Omental fat pad (tissue), 4 donors: ENCODE data around the gene HPN. TPM values are rescaled to one million over a fixed set of nuclear protein-coding genes. Genes with fewer than 3 reads are reported as not detected.

Experiments used
- ATAC-seq: fragments of 150-250 bp; one replicate; pipeline ENCODE4 v1.9.1; 2016; ENCODE audit warnings: mild to moderate bottlenecking, moderate library complexity; ENCODE audit not compliant: low FRiP score
- DNase-seq: peaks from one replicate; pipeline ENCODE4 v3.0.0-alpha.2; 2019; ENCODE audit warnings: low spot score
- CTCF ChIP-seq, 3 donors: fragments of 450-650 bp; IDR thresholded peaks; one replicate each; pipeline ENCODE4 v1.5.1; 2016 to 2017; ENCODE audit warnings: antibody characterized with exemption in 3 of 3, mild to moderate bottlenecking in 3 of 3, moderate library complexity in 2 of 3
- total RNA-seq, 4 donors: library from RNA; depleted of rRNA; stranded (reverse); fragments of >200 nt; gene quantifications; one replicate each; pipeline ENCODE4 v1.1.0, GENCODE V29; 2016

Gene HPN
- total RNA-seq, 4 donors from 2014 or later = 0.95 to 1.4 (median 1.2) TPM

DNA sequence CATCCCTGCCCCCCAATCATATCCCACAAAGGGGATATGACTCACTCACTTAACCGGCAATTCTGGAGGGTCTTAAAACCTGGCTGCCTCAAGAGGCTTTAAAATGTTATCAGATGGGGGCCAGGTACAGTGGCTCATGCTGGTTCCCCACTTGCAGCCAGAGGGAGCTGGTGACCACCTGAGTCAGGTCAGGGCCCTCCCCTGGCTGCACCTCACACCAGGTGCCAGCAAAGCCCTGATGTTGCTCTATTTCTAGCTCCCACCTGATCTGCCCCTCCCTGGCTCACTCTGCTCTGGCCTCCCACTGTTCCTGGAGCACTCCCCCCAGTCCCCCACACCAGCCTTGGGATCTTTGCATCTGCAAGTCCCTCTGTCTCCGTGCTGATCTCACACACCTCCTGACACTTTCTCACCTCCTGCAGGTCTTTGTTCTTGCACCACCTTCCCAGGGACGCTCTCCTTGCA, 14.2 kb downstream of the HPN start:
- DNase-seq (no peak), ATAC-seq (no peak)

GRCh38 chr19:35056513-35057063, 15.1 kb downstream of the HPN start:
- ATAC-seq (no peak), DNase-seq (no peak)
- TF ChIP-seq CTCF (IDR thresholded peaks at IDR 0.05) = no peak

More for the DNA sequence above, 14.2 kb downstream of the HPN start:
- no peak for TF ChIP-seq CTCF (IDR thresholded peaks at IDR 0.05)

DNA sequence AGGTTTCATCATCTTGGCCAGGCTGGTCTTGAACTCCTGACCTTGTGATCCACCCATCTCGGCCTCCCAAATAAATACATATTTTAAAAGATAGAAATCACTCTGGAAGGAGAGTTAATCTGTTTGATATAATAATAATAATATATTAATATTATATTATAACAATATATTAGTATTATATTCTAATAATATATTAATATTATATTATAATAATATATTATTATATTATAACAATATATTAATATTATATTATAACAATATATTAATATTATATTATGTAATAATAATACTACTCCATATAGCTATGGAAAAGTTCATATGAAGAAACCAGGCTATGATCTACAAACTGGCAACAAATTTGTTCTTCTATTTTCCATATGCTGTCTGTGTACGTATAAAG, 16.8 kb downstream of the HPN start:
- DNase-seq (no peak), ATAC-seq (no peak)
- no peak for TF ChIP-seq CTCF (IDR thresholded peaks at IDR 0.05)

- DNase-seq = no peak
- TF ChIP-seq CTCF (IDR thresholded peaks at IDR 0.05) = no peak
- ATAC-seq = no peak
These were observed 17.7 kb downstream of the HPN start for GRCh38 chr19:35059006-35059798.

DNA sequence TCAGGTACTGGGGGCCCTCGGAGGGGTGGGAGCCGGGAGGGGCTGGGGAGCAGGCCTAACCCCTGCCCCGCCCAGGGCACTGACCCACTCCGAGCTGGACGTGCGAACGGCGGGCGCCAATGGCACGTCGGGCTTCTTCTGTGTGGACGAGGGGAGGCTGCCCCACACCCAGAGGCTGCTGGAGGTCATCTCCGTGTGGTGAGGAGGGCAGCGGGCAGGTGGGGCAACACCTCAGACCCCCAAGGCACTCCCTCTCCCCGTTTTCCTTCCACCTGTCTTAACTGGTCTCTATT, 18.2 kb downstream of the HPN start:
- ATAC-seq (no peak), DNase-seq (no peak)
- TF ChIP-seq CTCF (IDR thresholded peaks at IDR 0.05) = no peak

DNA sequence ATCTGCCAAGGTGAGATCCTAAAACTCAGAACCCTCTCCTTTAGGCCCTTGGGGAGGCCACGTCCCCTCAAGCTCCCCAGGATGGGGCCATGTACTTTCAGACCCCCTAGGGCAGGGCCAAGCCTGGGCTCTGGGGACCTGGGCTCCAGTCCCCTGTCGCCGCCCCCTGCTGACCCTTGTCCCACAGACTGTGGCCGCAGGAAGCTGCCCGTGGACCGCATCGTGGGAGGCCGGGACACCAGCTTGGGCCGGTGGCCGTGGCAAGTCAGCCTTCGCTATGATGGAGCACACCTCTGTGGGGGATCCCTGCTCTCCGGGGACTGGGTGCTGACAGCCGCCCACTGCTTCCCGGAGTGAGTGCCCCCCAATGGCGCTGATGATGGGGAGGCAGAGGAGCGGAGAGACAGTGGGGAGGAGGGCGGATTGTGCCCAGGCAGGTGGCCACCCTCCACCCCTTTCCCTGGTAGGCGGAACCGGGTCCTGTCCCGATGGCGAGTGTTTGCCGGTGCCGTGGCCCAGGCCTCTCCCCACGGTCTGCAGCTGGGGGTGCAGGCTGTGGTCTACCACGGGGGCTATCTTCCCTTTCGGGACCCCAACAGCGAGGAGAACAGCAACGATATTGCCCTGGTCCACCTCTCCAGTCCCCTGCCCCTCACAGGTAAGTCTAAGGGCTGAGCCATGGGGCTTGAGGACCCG, 18.8 kb downstream of the HPN start:
- DNase-seq (no peak), ATAC-seq (no peak)
- TF ChIP-seq CTCF (IDR thresholded peaks at IDR 0.05) = no peak
